ENCODE results near the gene SUMO2. TPM values are rescaled to one million over a fixed set of nuclear protein-coding genes. Genes with fewer than 3 reads are reported as not detected.
"Not testable (repeated sequence)": the region's sequence is repeated elsewhere in the genome, so short reads cannot be mapped to it uniquely, and the experiment has no call there.

SUMO2 gene
- total RNA-seq, 1 experiment from 2014 or later, result 859 TPM

DNA sequence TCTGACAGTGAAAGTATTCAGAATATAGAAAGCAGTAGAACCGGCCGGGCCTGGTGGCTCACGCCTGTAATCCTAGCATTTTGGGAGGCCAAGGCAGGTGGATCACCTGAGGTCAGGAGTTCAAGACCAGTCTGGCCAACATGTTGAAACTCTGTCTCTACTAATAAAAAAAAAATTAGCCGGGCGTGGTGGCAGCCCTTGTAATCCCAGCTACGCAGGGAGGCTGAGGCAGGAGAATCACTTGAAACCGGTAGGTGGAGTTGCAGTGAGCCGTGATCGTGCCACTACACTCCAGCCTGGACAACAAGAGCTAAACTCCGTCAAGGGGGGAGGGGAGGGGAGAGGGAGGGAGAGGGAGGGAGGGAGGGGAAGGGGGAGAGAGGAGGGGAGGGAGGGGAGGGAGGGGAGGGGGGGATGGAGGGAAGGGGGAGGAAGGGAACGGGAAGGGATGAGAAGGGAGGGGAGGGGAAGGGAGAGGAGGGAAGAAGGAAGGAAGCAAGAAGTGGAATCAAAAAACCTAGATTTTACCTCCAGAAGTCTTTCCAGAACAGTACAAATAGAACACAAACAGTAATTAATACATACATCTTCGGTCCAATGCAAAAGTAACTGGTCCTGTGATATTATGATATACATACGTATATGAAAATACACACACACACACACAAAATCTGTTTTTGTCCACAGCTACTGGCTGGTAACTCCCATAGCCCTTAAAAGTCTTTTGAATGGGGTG, 40.4 kb downstream of the SUMO2 start (continued):
- TF ChIP-seq, protein P1, sequence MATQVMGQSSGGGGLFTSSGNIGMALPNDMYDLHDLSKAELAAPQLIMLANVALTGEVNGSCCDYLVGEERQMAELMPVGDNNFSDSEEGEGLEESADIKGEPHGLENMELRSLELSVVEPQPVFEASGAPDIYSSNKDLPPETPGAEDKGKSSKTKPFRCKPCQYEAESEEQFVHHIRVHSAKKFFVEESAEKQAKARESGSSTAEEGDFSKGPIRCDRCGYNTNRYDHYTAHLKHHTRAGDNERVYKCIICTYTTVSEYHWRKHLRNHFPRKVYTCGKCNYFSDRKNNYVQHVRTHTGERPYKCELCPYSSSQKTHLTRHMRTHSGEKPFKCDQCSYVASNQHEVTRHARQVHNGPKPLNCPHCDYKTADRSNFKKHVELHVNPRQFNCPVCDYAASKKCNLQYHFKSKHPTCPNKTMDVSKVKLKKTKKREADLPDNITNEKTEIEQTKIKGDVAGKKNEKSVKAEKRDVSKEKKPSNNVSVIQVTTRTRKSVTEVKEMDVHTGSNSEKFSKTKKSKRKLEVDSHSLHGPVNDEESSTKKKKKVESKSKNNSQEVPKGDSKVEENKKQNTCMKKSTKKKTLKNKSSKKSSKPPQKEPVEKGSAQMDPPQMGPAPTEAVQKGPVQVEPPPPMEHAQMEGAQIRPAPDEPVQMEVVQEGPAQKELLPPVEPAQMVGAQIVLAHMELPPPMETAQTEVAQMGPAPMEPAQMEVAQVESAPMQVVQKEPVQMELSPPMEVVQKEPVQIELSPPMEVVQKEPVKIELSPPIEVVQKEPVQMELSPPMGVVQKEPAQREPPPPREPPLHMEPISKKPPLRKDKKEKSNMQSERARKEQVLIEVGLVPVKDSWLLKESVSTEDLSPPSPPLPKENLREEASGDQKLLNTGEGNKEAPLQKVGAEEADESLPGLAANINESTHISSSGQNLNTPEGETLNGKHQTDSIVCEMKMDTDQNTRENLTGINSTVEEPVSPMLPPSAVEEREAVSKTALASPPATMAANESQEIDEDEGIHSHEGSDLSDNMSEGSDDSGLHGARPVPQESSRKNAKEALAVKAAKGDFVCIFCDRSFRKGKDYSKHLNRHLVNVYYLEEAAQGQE (IDR thresholded peaks at IDR 0.05; ENCODE audit: low read depth), result no peak
- TF ChIP-seq CBX3 (IDR thresholded peaks at IDR 0.05; ENCODE audit: low read depth), result no peak
- no peak for TF ChIP-seq EZH2 (IDR thresholded peaks at IDR 0.05)

DNA sequence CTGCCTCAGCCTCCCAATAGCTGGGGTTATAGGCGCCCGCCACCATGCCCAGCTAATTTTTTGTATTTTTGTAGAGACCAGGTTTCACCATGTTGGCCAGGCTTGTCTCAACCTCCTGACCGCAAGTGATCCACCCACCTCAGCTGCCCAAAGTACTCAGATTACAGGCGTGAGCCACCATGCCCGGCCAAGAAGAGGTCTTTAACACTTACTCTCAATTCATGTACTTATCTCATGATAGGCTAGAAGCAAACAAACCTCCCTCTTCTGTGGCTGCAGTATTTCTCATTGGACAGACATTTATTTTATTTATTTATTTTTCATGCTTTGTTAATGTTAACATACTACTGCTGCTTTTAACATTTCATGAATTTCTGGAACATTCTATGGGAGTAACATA, 44.2 kb downstream of the SUMO2 start:
- Histone ChIP-seq H3K9me2 (ENCODE audit: insufficient read depth) (no peaks in the 10 kb centered on the region), H3K9me3 (ENCODE audit: control insufficient read depth in 1 of 2, insufficient read depth in 1 of 2, low read depth in 1 of 2, low read length in 2 of 2) (no peaks in the 10 kb centered on the region), H3K4me2 (ENCODE audit: low read length) (no peak overlapping the region), H3K4me3 (replicated peaks in 1 of 2; ENCODE audit: low read depth in 1 of 2, low read length in 2 of 2) (no peak overlapping the region), H3K27ac (ENCODE audit: low read depth, low read length) (no peak overlapping the region), H3K27me3 (ENCODE audit: insufficient read depth, low read length) (no peaks in the 10 kb centered on the region), H3K36me3 (ENCODE audit: control insufficient read depth in 1 of 2, insufficient read depth in 2 of 2, low read length in 2 of 2) (peaks cover 53 to 62% of the 10 kb centered on the region in 2 experiments), H4K20me1 (ENCODE audit: insufficient read depth) (peaks cover 9% of the 10 kb centered on the region; the same call in 1 of the 2 replicates), H3K4me1 (ENCODE audit: control insufficient read depth in 1 of 2, insufficient read depth in 2 of 2, low read length in 2 of 2) (peaks cover 5 to 20% of the 10 kb centered on the region in 2 experiments; a peak in 3 of 4 replicates), H3K79me2 (ENCODE audit: insufficient read depth, low read length) (peaks cover 53% of the 10 kb centered on the region), H2AFZ (ENCODE audit: low read depth, low read length, poor library complexity, severe bottlenecking) (no peak overlapping the region), H3K9ac (ENCODE audit: low read length) (no peak overlapping the region)
- no TSS peak for BruUV-seq (replicated peaks)
- CTCF ChIA-PET, result no interaction called here
- ATAC-seq (no peak), DNase-seq (ENCODE audit: low read depth, low spot score) (no peak)
- POLR2A ChIA-PET, result no interaction called here
- TF ChIP-seq, protein P2, sequence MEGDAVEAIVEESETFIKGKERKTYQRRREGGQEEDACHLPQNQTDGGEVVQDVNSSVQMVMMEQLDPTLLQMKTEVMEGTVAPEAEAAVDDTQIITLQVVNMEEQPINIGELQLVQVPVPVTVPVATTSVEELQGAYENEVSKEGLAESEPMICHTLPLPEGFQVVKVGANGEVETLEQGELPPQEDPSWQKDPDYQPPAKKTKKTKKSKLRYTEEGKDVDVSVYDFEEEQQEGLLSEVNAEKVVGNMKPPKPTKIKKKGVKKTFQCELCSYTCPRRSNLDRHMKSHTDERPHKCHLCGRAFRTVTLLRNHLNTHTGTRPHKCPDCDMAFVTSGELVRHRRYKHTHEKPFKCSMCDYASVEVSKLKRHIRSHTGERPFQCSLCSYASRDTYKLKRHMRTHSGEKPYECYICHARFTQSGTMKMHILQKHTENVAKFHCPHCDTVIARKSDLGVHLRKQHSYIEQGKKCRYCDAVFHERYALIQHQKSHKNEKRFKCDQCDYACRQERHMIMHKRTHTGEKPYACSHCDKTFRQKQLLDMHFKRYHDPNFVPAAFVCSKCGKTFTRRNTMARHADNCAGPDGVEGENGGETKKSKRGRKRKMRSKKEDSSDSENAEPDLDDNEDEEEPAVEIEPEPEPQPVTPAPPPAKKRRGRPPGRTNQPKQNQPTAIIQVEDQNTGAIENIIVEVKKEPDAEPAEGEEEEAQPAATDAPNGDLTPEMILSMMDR (IDR thresholded peaks at IDR 0.05 in 2 of 3, conservative IDR thresholded peaks at IDR 0.05 in 1 of 3; ENCODE audit: borderline replicate concordance in 1 of 3, insufficient read depth in 1 of 3, low read depth in 2 of 3, low read length in 2 of 3), result no peak
- TF ChIP-seq FOSL1 (IDR thresholded peaks at IDR 0.05; ENCODE audit: low read depth) (no peak), RAD21 (IDR thresholded peaks at IDR 0.05; ENCODE audit: low read depth) (no peak), ZFX (IDR thresholded peaks at IDR 0.05) (no peak), TCF7L2 (IDR thresholded peaks at IDR 0.05; ENCODE audit: borderline replicate concordance, extremely low read depth, insufficient read depth, insufficient read length) (no peak), CEBPB (IDR thresholded peaks at IDR 0.05; ENCODE audit: low read depth) (no peak)
- RAD21 ChIA-PET (ENCODE audit: low non-redundant PET in 1 of 2, low total read pairs in 2 of 2, uncharacterized antibody in 2 of 2, unreplicated experiment in 2 of 2), result no interaction called here
- intact Hi-C loops (cut with micrococcal nuclease), result no loop called here

DNA sequence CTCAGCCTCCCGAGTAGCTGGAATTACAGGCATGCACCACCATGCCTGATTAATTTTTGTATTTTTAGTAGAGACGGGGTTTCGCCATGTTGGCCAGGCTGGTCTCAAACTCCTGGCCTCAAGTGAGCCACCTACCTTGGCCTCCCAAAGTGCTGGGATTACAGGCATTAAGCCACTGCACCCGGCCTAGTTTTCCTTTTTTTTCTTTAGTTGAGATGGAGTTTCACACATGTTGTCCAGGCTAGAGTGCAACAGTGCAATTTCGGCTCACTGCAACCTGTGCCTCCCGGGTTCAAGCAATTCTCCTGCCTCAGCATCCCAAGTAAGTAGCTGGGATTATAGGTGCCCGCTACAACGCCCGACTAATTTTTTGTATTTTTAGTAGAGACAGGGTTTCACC, 45.0 kb downstream of the SUMO2 start:
- H3K9ac ChIP-seq (ENCODE audit: low read length); DNase-seq (ENCODE audit: low read depth, low spot score); H3K9me3 ChIP-seq (ENCODE audit: control insufficient read depth in 1 of 2, insufficient read depth in 1 of 2, low read depth in 1 of 2, low read length in 2 of 2); intact Hi-C loops (cut with micrococcal nuclease); H3K9me2 ChIP-seq (ENCODE audit: insufficient read depth); RAD21 ChIA-PET (ENCODE audit: low non-redundant PET in 1 of 2, low total read pairs in 2 of 2, uncharacterized antibody in 2 of 2, unreplicated experiment in 2 of 2); CTCF ChIA-PET; H2AFZ ChIP-seq (ENCODE audit: low read depth, low read length, poor library complexity, severe bottlenecking); BruUV-seq (replicated peaks); H3K4me2 ChIP-seq (ENCODE audit: low read length); ATAC-seq; H4K20me1 ChIP-seq (ENCODE audit: insufficient read depth); H3K27ac ChIP-seq (ENCODE audit: low read depth, low read length); H3K27me3 ChIP-seq (ENCODE audit: insufficient read depth, low read length); H3K4me3 ChIP-seq (replicated peaks in 1 of 2; ENCODE audit: low read depth in 1 of 2, low read length in 2 of 2): not testable (repeated sequence)
- POLR2A ChIA-PET, result interaction anchor here (1.5 kb wide), 1 partner anchor 125 kb away, joined by 5 read pairs; the partner anchor contains the start of gene MRPL58
- Histone ChIP-seq H3K4me1 (ENCODE audit: control insufficient read depth in 1 of 2, insufficient read depth in 2 of 2, low read length in 2 of 2) (peaks cover 10 to 26% of the 10 kb centered on the region in 2 experiments; a peak in 3 of 4 replicates), H3K79me2 (ENCODE audit: insufficient read depth, low read length) (peaks cover 47% of the 10 kb centered on the region), H3K36me3 (ENCODE audit: control insufficient read depth in 1 of 2, insufficient read depth in 2 of 2, low read length in 2 of 2) (peaks cover 47 to 57% of the 10 kb centered on the region in 2 experiments)

Data from HCT116 (cell line).